GM19463 (cell line): ENCODE data around the gene IL27RA.

Experiments
- ATAC-seq: cut with Tn5 transposase; IDR thresholded peaks from one replicate; pipeline ENCODE4 v1.9.1; 2021; ENCODE audit warnings: mild to moderate bottlenecking, moderate library complexity; ENCODE audit not compliant: unreplicated experiment

Gene IL27RA

GRCh38 chr19:14031719-14032480, at the start of gene IL27RA:
Gene IL27RA, plus strand, starts transcription at chr19:14031762. Its CDS starts 111 bp downstream, at chr19:14031873.
- ATAC-seq, result peak; percentile 65

- no peak for ATAC-seq
Measured at GRCh38 chr19:13981988-13982501, 49.5 kb upstream of the IL27RA start.

- no peak for ATAC-seq
Measured at GRCh38 chr19:13982773-13983172, 48.8 kb upstream of the IL27RA start.

GRCh38 chr19:13983213-13983889, 48.2 kb upstream of the IL27RA start:
- ATAC-seq, result no peak

GRCh38 chr19:13984186-13984585, 47.4 kb upstream of the IL27RA start:
- no peak for ATAC-seq

- no peak for ATAC-seq
Measured at GRCh38 chr19:13984875-13985741, 46.5 kb upstream of the IL27RA start.

- ATAC-seq, result peak; percentile 13
Measured at GRCh38 chr19:13985771-13986347, 45.7 kb upstream of the IL27RA start.

GRCh38 chr19:13986348-13986904, 45.1 kb upstream of the IL27RA start:
- peak; percentile 90 for ATAC-seq

- no peak for ATAC-seq
Measured at GRCh38 chr19:13987101-13987890, 44.3 kb upstream of the IL27RA start.

GRCh38 chr19:13989487-13989886, 42.1 kb upstream of the IL27RA start:
- ATAC-seq, result no peak

- no peak for ATAC-seq
Measured at GRCh38 chr19:13990085-13990484, 41.5 kb upstream of the IL27RA start.

GRCh38 chr19:13992025-13992424, 39.5 kb upstream of the IL27RA start:
- ATAC-seq, result no peak

- no peak for ATAC-seq
Measured at GRCh38 chr19:13993590-13994300, 37.8 kb upstream of the IL27RA start.

GRCh38 chr19:13995017-13995728, 36.4 kb upstream of the IL27RA start:
- no peak for ATAC-seq

GRCh38 chr19:13995878-13996765, 35.4 kb upstream of the IL27RA start:
- no peak for ATAC-seq

- ATAC-seq, result no peak
Measured at GRCh38 chr19:13996928-13997630, 34.5 kb upstream of the IL27RA start.

- ATAC-seq, result no peak
Measured at GRCh38 chr19:13997631-13997962, 34.0 kb upstream of the IL27RA start.
